Measurements from ENCODE around the gene INPP1. TPM values are rescaled to one million over a fixed set of nuclear protein-coding genes. Genes with fewer than 3 reads are reported as not detected.
A peak's percentile ranks its signal among the peaks of the same experiment; 100 is the strongest.

Gene INPP1
- total and polyA plus RNA-seq, 2 of the 8 experiments (the other 6 are each of a cell fraction or from before 2014, with no cell fraction given): 0.88 to 3.0 TPM

- no peak within 1 kb of the TSS for H2BK20ac ChIP-seq (ENCODE audit: low read length)
- H3K4me3 ChIP-seq (ENCODE audit: extremely low read depth in 1 of 4, insufficient read depth in 2 of 4, low read depth in 3 of 4, low read length in 4 of 4): peak within 1 kb of the TSS; percentile 49 to 90 (median 78)
- no peak within 1 kb of the TSS for H2BK15ac ChIP-seq (ENCODE audit: low read length)
- no peak within 1 kb of the TSS for H2BK5ac ChIP-seq (ENCODE audit: low read depth, low read length)
- no peak within 1 kb of the TSS for H3K23ac ChIP-seq (ENCODE audit: insufficient read length)
- peak within 1 kb of the TSS; percentile 99 for H2AFZ ChIP-seq (ENCODE audit: low read length)
- no peaks in the 10 kb centered on the region for H3K36me3 ChIP-seq (ENCODE audit: control insufficient read depth in 2 of 4, insufficient read depth in 4 of 4, low read length in 3 of 4)
- no peak within 1 kb of the TSS for H3K27ac ChIP-seq (ENCODE audit: low read depth, low read length)
- H3K4ac ChIP-seq (replicated peaks; ENCODE audit: insufficient read length, low read depth, low read length): no peak within 1 kb of the TSS
- FAIRE-seq (peak; percentile 81), DNase-seq (ENCODE audit: low read depth in 1 of 2, low spot score in 2 of 2) (peak; percentile 94 to 96)
- 0 out of 2 replicates have a peak within 1 kb of the TSS, but pooled peaks have one; percentile 33 for H2BK12ac ChIP-seq (ENCODE audit: low read depth, low read length)
- H3K79me1 ChIP-seq (ENCODE audit: low read depth, low read length): no peaks in the 10 kb centered on the region
- H4K91ac ChIP-seq (replicated peaks; ENCODE audit: insufficient read length, low read length): no peak within 1 kb of the TSS
- no peak within 1 kb of the TSS for H3K56ac ChIP-seq (replicated peaks; ENCODE audit: insufficient read length, low read depth, low read length)
- H3K18ac ChIP-seq (ENCODE audit: extremely low read depth, low read length): no peak within 1 kb of the TSS; the same call in 1 of the 2 replicates
- no peak within 1 kb of the TSS for H3K14ac ChIP-seq (ENCODE audit: insufficient read length)
- H4K20me1 ChIP-seq (replicated peaks in 1 of 2; ENCODE audit: control insufficient read depth in 1 of 2, insufficient read depth in 2 of 2, low read length in 2 of 2): peaks cover 0 to 3% of the 10 kb centered on the region in 2 experiments
- H3K23me2 ChIP-seq (ENCODE audit: low read depth, low read length): peaks cover 5% of the 10 kb centered on the region; the same call in 1 of the 2 replicates
- no peak within 1 kb of the TSS for H2BK120ac ChIP-seq (replicated peaks; ENCODE audit: low read depth, low read length)
- peaks cover 0 to 5% (median 0%) of the 10 kb centered on the region in 4 experiments; a peak in 2 of 7 replicates for H3K4me1 ChIP-seq (replicated peaks in 1 of 4; ENCODE audit: control insufficient read depth in 3 of 4, insufficient read depth in 4 of 4, low read length in 3 of 4)
- H4K8ac ChIP-seq (ENCODE audit: extremely low read depth, insufficient read depth, low read length): no peak within 1 kb of the TSS
- no peaks in the 10 kb centered on the region for H3K9me3 ChIP-seq (ENCODE audit: insufficient read depth in 2 of 2, low read depth in 1 of 2, low read length in 1 of 2)
- peaks cover 0 to 25% of the 10 kb centered on the region in 2 experiments; a peak in 2 of 4 replicates for H3K79me2 ChIP-seq (ENCODE audit: control insufficient read depth in 1 of 2, insufficient read depth in 2 of 2, low read length in 2 of 2)
- no peaks in the 10 kb centered on the region for H3K27me3 ChIP-seq (replicated peaks in 1 of 4; ENCODE audit: control insufficient read depth in 3 of 4, extremely low read depth in 1 of 4, insufficient read depth in 3 of 4, low read length in 3 of 4)
- CTCF ChIA-PET (ENCODE audit: partially characterized antibody): interaction anchor here (0.6 to 2.4 kb wide), 19 partner anchors 9 to 834 kb away, joined by 3 to 12 read pairs (median 3); a partner anchor contains a TSS
- peak within 1 kb of the TSS; percentile 32 for H4K5ac ChIP-seq (ENCODE audit: insufficient read length, low read depth, low read length)
- WGBS, 2 experiments (ENCODE audit: extremely low coverage in 1 of 2, insufficient coverage in 1 of 2, insufficient read length in 1 of 2, insufficient replicate concordance in 2 of 2, low coverage in 1 of 2, low lambda C conversion rate in 2 of 2, missing lambda C conversion rate in 1 of 2): 1% methylated on average over 35 of the region's 50 CpGs; no CpG with 5 or more reads in 1 of the 2 experiments
- POLR2A ChIA-PET (ENCODE audit: partially characterized antibody): interaction anchor here (0.8 to 2.2 kb wide), 6 partner anchors 10 to 261 kb away, joined by 3 to 7 read pairs (median 3); partner anchors contain the start of gene NEMP2
- peak within 1 kb of the TSS; percentile 85 to 90 for H3K4me2 ChIP-seq (ENCODE audit: insufficient read depth in 1 of 2, low read depth in 2 of 2, low read length in 2 of 2)
- peak within 1 kb of the TSS in 3 of 4 experiments; percentile 59 to 90 (median 64); a peak in 6 of 7 replicates for H3K9ac ChIP-seq (replicated peaks in 1 of 4; ENCODE audit: extremely low read depth in 1 of 4, low read depth in 3 of 4, low read length in 3 of 4)
- H2AK5ac ChIP-seq (ENCODE audit: low read depth, low read length): no peak within 1 kb of the TSS
- TF ChIP-seq CHD1 (IDR thresholded peaks at IDR 0.05; ENCODE audit: low read depth, low read length) (no peak), SIRT6 (IDR thresholded peaks at IDR 0.05; ENCODE audit: low read length) (no peak), RAD21 (IDR thresholded peaks at IDR 0.05 in 1 of 2, conservative IDR thresholded peaks at IDR 0.05 in 1 of 2; ENCODE audit: low read depth in 2 of 2, low read length in 2 of 2) (peak; percentile 29 to 44; a peak in 2 of 4 replicates), SIN3A (conservative IDR thresholded peaks at IDR 0.05 in 1 of 2, IDR thresholded peaks at IDR 0.05 in 1 of 2; ENCODE audit: low read depth in 1 of 2, low read length in 2 of 2) (peak; percentile 69 to 85; a peak in 3 of 4 replicates), USF2 (IDR thresholded peaks at IDR 0.05; ENCODE audit: low read length) (0 out of 2 replicates have a peak, but pooled peaks have one; percentile 2), SP4 (IDR thresholded peaks at IDR 0.05; ENCODE audit: low read length) (peak; percentile 71; the same call in 1 of the 2 replicates), CREB1 (IDR thresholded peaks at IDR 0.05) (peak; percentile 88), RXRA (IDR thresholded peaks at IDR 0.05; ENCODE audit: insufficient read depth, low read depth, low read length) (no peak)
These were observed 23.6 kb upstream of the INPP1 start, which contains the start of gene HIBCH for GRCh38 chr2:190319555-190320498. TSS of gene HIBCH (minus strand) at chr2:190319826. CDS start at chr2:190319750, 76 bp downstream.

Measured in H1 (cell line).